Gastrocnemius medialis (tissue), 4 donors: ENCODE data around the gene TNFAIP3. TPM values are rescaled to one million over a fixed set of nuclear protein-coding genes. Genes with fewer than 3 reads are reported as not detected.

ENCODE experiments used
- ATAC-seq, 2 donors: fragments of 150-250 bp; one replicate each; pipeline ENCODE4 v1.9.1; 2016
- DNase-seq, 2 donors: peaks; one replicate each; pipeline ENCODE4 v3.0.0-alpha.2; 2019
- H3K27ac ChIP-seq, 4 donors: fragments of 200-600 bp; sonication (generic); 1 replicate in 1 of 4; 2 replicates in 3 of 4; pipeline ENCODE4 v1.5.1; 2016 to 2018; ENCODE audit warnings: mild to moderate bottlenecking in 2 of 4, moderate library complexity in 1 of 4
- H3K27me3 ChIP-seq, 3 donors: fragments of 200-600 bp; sonication (generic) in 2 of 3; 1 replicate in 1 of 3; 2 replicates in 2 of 3; pipeline versions ENCODE4 v1.5.1 to v1.6.0; 2016 to 2019; ENCODE audit warnings: mild to moderate bottlenecking in 1 of 3, moderate library complexity in 1 of 3
- H3K36me3 ChIP-seq, 2 donors: fragments of 200-600 bp; sonication (generic) in 1 of 2; one replicate each; pipeline ENCODE4 v1.5.1; 2017 to 2018
- H3K4me1 ChIP-seq, 2 donors: fragments of 200-600 bp; sonication (generic) in 1 of 2; one replicate each; pipeline ENCODE4 v1.5.1; 2016 to 2017; ENCODE audit warnings: mild to moderate bottlenecking in 2 of 2
- H3K4me3 ChIP-seq, 4 donors: fragments of 200-600 bp; sonication (generic) in 3 of 4; 1 replicate in 1 of 4; 2 replicates in 3 of 4; pipeline ENCODE4 v1.5.1; 2016 to 2019; ENCODE audit warnings: mild to moderate bottlenecking in 2 of 4
- H3K9me3 ChIP-seq, 3 donors: fragments of 200-600 bp; sonication (generic) in 2 of 3; 1 replicate in 1 of 3; 2 replicates in 2 of 3; pipeline ENCODE4 v1.5.1; 2016 to 2019
- CTCF ChIP-seq, 5 experiments: fragments of 450-650 bp in 3 of 5; fragments of 200-600 bp in 2 of 5; sonication (generic) in 2 of 5; IDR thresholded peaks in 4 of 5; conservative IDR thresholded peaks in 1 of 5; 1 replicate in 4 of 5; 2 replicates in 1 of 5; pipeline ENCODE4 v1.5.1; 2016 to 2019; ENCODE audit warnings: antibody characterized with exemption in 5 of 5, mild to moderate bottlenecking in 3 of 5, moderate library complexity in 3 of 5
- POLR2A ChIP-seq, 2 donors: fragments of 450-650 bp; IDR thresholded peaks; one replicate each; pipeline ENCODE4 v1.6.1; 2017; ENCODE audit warnings: antibody characterized with exemption in 2 of 2, mild to moderate bottlenecking in 2 of 2, moderate library complexity in 2 of 2
- in situ Hi-C, 4 donors: fragments of 200-750 bp; cut with MboI; loops; one replicate each; pipeline versions ENCODE4 v1.15.0 to v1.8.0; 2017; ENCODE audit warnings: low sequenced_read_pairs in 4 of 4
- intact Hi-C: fragments of 100-400 bp; cut with DNase I; formaldehyde crosslinking; loops from one replicate; pipeline ENCODE4 v1.15.1; 2023; ENCODE audit warnings: low total_unique reads
- total RNA-seq, 4 donors: library from RNA; depleted of rRNA; stranded (reverse); fragments of >200 nt; gene quantifications; one replicate each; pipeline versions ENCODE4 v1.1.0 to v1.2.3, GENCODE V29; 2016

The TNFAIP3 gene
- total RNA-seq, 4 donors from 2014 or later, result 2.6 to 7.1 (median 4.7) TPM

DNA sequence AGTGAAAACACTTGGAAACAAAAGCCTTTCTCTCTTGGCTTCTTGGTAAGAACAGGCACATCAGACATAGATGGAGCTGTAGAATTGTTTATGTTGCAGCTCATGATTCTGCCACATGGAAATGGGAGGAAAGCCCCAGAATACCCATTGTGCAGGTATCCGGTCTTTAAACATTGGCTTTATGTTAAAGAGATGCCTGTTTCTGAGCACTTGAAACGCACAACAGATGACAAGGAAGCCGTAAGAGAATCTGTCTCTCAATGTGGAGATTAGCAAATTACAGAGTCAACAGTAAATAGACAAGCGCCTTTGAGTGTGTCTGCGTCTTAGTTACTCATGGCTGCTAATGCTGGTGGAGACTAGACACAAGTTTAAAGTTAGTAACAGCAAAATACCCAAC lies 10.5 kb downstream of the TNFAIP3 start:
- Histone ChIP-seq H3K4me1 (peaks cover 13 to 15% of the 10 kb centered on the region in 2 donors), H3K27me3 (no peaks in the 10 kb centered on the region), H3K4me3 (no peak overlapping the region), H3K36me3 (peaks cover 5 to 79% of the 10 kb centered on the region in 2 donors), H3K9me3 (no peaks in the 10 kb centered on the region), H3K27ac (peak overlapping the region in 1 of 4 donors; percentile 2)
- intact Hi-C loops, result no loop called here
- TF ChIP-seq CTCF (IDR thresholded peaks at IDR 0.05 in 4 of 5, conservative IDR thresholded peaks at IDR 0.05 in 1 of 5) (no peak), POLR2A (IDR thresholded peaks at IDR 0.05) (no peak)
- in situ Hi-C loops, result loop anchor here in 1 of 4 donors (5.0 to 10.0 kb wide), 2 partner anchors 67 to 170 kb away; no protein-coding TSS in a partner anchor
- DNase-seq, result no peak
- no peak for ATAC-seq

DNA sequence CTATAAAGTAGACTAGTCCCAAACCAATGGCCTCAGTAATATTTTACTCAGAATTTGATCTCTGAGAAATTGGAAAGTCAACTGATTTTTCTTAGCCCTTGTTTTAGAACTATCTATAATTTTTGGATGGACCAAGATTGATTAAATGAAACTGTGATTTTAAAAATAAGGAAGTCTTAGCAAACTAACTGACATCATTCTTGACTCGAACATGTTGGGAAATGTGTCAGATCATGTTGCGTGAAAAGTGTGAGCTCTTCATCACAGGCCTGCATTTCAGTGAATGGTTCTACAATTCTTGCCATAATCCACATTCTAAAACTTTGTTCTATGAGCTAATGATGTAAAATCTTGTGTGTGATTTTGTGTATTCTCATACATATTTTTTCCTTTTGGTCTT lies 11.0 kb downstream of the TNFAIP3 start:
- Histone ChIP-seq H3K4me1 (peaks cover 9 to 11% of the 10 kb centered on the region in 2 donors), H3K27ac (peak overlapping the region in 2 of 4 donors; percentile 2 to 5), H3K36me3 (peaks cover 5 to 82% of the 10 kb centered on the region in 2 donors), H3K9me3 (no peaks in the 10 kb centered on the region), H3K4me3 (no peak overlapping the region), H3K27me3 (no peaks in the 10 kb centered on the region)
- in situ Hi-C loops, result loop anchor here in 1 of 4 donors (5.0 to 10.0 kb wide), 2 partner anchors 67 to 171 kb away; no protein-coding TSS in a partner anchor
- no peak for DNase-seq
- intact Hi-C loops, result no loop called here
- TF ChIP-seq CTCF (IDR thresholded peaks at IDR 0.05 in 4 of 5, conservative IDR thresholded peaks at IDR 0.05 in 1 of 5), result no peak
- ATAC-seq, result no peak

- peak; percentile 15 to 51 for DNase-seq
Observed at GRCh38 chr6:137878486-137879285, 11.6 kb downstream of the TNFAIP3 start.

DNA sequence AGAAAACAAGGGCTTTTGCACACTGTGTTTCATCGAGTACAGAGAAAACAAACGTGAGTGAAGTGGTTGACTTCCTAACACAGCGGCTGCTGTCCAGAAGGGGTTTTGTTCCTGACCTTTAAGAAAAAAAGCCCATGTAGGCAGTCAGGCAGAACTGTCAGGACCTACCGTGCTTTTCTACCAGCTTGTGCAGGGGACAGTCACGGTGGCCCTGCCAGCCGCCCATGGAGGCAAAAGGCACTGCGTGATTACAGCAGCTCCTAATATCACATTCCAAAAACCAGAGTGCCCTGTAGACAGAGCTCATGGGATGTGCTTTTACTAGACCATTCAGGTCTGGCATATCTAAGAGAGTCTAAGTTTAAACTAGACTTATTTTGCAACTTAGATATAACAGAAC lies 12.2 kb downstream of the TNFAIP3 start:
- Histone ChIP-seq H3K9me3 (no peaks in the 10 kb centered on the region), H3K4me3 (no peak overlapping the region), H3K27ac (peak overlapping the region in 1 of 4 donors; percentile 28), H3K27me3 (no peaks in the 10 kb centered on the region), H3K36me3 (peaks cover 5 to 82% of the 10 kb centered on the region in 2 donors), H3K4me1 (no peaks in the 10 kb centered on the region)
- in situ Hi-C loops (loop anchor here in 1 of 4 donors (5.0 to 10.0 kb wide), 2 partner anchors 66 to 172 kb away; no protein-coding TSS in a partner anchor), intact Hi-C loops (no loop called here)
- no peak for TF ChIP-seq POLR2A (IDR thresholded peaks at IDR 0.05)
- no peak for TF ChIP-seq CTCF (IDR thresholded peaks at IDR 0.05 in 4 of 5, conservative IDR thresholded peaks at IDR 0.05 in 1 of 5)
- no peak for ATAC-seq
- no peak for DNase-seq

More at GRCh38 chr6:137878486-137879285, 11.6 kb downstream of the TNFAIP3 start:
- intact Hi-C loops, result no loop called here
- Histone ChIP-seq H3K27ac (peak overlapping the region in 3 of 4 donors; percentile 5 to 28 (median 7)), H3K36me3 (peaks cover 5 to 82% of the 10 kb centered on the region in 2 donors), H3K9me3 (no peaks in the 10 kb centered on the region), H3K4me1 (peaks cover 4% of the 10 kb centered on the region in 2 donors), H3K27me3 (no peaks in the 10 kb centered on the region), H3K4me3 (no peak overlapping the region)
- ATAC-seq, result peak; percentile 23 to 48
- in situ Hi-C loops, result loop anchor here in 1 of 4 donors (5.0 to 10.0 kb wide), 2 partner anchors 66 to 171 kb away; no protein-coding TSS in a partner anchor
- TF ChIP-seq POLR2A (IDR thresholded peaks at IDR 0.05), result no peak
